HepG2 (cell line): ENCODE results near the gene DHRS13. TPM values are rescaled to one million over a fixed set of nuclear protein-coding genes. Genes with fewer than 3 reads are reported as not detected.
A peak's percentile ranks its signal among the peaks of the same experiment; 100 is the strongest.

Experiments used
- ATAC-seq: fragments of 200-7000 bp; cut with Tn5 transposase; 3 replicates; pipeline ENCODE4 v1.9.1; 2020; ENCODE audit warnings: mild to moderate bottlenecking, moderate library complexity
- BruUV-seq: library from RNA; stranded (reverse); fragments of 400-500 nt; replicated peaks from 2 replicates; lab custom pipeline; 2021; lab: Mats Ljungman, UMichigan
- CTCF ChIA-PET: fragments of 300-600 bp; formaldehyde crosslinking; extraction: SDS; loops from one replicate; lab custom pipeline; 2021; ENCODE audit warnings: low total read pairs, inconsistent platforms, low intra/inter-chr PET ratio; lab: Yijun Ruan, JAX
- POLR2A ChIA-PET: fragments of 350-600 bp; sonication (Branson Sonifier 250); formaldehyde crosslinking; loops from one replicate; lab custom pipeline; 2020; ENCODE audit warnings: antibody characterized with exemption, inconsistent platforms; lab: Yijun Ruan, JAX
- DNase-seq: peaks from one replicate; pipeline ENCODE4 v3.0.0-alpha.2; 2015; ENCODE audit warnings: low spot score
- FAIRE-seq: peaks from 3 replicates; lab custom pipeline; 2011; peaks lifted over from hg19 to GRCh38; lab: Jason Lieb, UNC
- H2AFZ ChIP-seq: one replicate; pipeline ENCODE4 v1.6.1; 2011; ENCODE audit warnings: low read length, inconsistent platforms
- H3K27ac ChIP-seq: fragments of 300-600 bp; 3 replicates; pipeline ENCODE4 v1.8.0; 2011; ENCODE audit warnings: mixed run types, mild to moderate bottlenecking, mixed read lengths, low read length, inconsistent platforms; ENCODE audit not compliant: insufficient read depth; ENCODE audit errors: extremely low read length
- H3K27me3 ChIP-seq, 2 experiments: fragments of 200-600 bp in 1 of 2; 2 replicates in 1 of 2; 3 replicates in 1 of 2; pipeline versions ENCODE4 v1.6.0 to v1.8.0; 2011; ENCODE audit warnings: low read length in 2 of 2, mild to moderate bottlenecking in 2 of 2, moderate library complexity in 2 of 2, inconsistent platforms in 1 of 2; ENCODE audit not compliant: insufficient read depth in 2 of 2, control insufficient read depth in 1 of 2
- H3K36me3 ChIP-seq, 2 experiments: fragments of 200-600 bp in 1 of 2; replicated peaks in 1 of 2; 2 replicates in 1 of 2; 3 replicates in 1 of 2; pipeline versions ENCODE4 v1.5.1 to v1.8.0; 2011; ENCODE audit warnings: low read length in 2 of 2, inconsistent platforms in 1 of 2; ENCODE audit not compliant: insufficient read depth in 2 of 2, control insufficient read depth in 1 of 2
- H3K4me1 ChIP-seq: 2 replicates; pipeline ENCODE4 v1.5.1; 2012; ENCODE audit warnings: low read length, inconsistent platforms; ENCODE audit not compliant: insufficient read depth
- H3K4me2 ChIP-seq: 2 replicates; pipeline ENCODE4 v1.6.0; 2011; ENCODE audit warnings: low read depth, low read length, inconsistent platforms
- H3K4me3 ChIP-seq, 3 experiments: fragments of 200-600 bp in 1 of 3; sonication (generic), shearing (Covaris generic) in 1 of 3; replicated peaks in 1 of 3; 2 replicates each; pipeline ENCODE4 v1.5.1; 2011 to 2016; ENCODE audit warnings: low read length in 3 of 3, inconsistent platforms in 2 of 3, low read depth in 2 of 3, mild to moderate bottlenecking in 2 of 3, control low read depth in 1 of 3, mixed read lengths in 1 of 3; ENCODE audit not compliant: insufficient read depth in 1 of 3
- H3K79me2 ChIP-seq: one replicate; pipeline ENCODE4 v1.6.1; 2011; ENCODE audit warnings: low read length, inconsistent platforms; ENCODE audit not compliant: insufficient read depth
- H3K9ac ChIP-seq: 2 replicates; pipeline ENCODE4 v1.6.0; 2011; ENCODE audit warnings: mild to moderate bottlenecking, low read depth, low read length, inconsistent platforms; ENCODE audit not compliant: insufficient read depth
- H3K9me3 ChIP-seq: 2 replicates; pipeline ENCODE4 v1.5.1; 2012; ENCODE audit warnings: mild to moderate bottlenecking, low read length
- H4K20me1 ChIP-seq: 2 replicates; pipeline ENCODE4 v1.6.0; 2011; ENCODE audit warnings: inconsistent platforms, mild to moderate bottlenecking, low read length, moderate library complexity; ENCODE audit not compliant: insufficient read depth
- ATF6 ChIP-seq: sonication (generic); formaldehyde crosslinking; conservative IDR thresholded peaks from 2 replicates; pipeline ENCODE4 v1.4.0; 2020; ENCODE audit warnings: missing genetic modification reagents
- EZH2 ChIP-seq: conservative IDR thresholded peaks from 2 replicates; pipeline ENCODE4 v1.6.1; 2012; ENCODE audit warnings: mild to moderate bottlenecking, low read depth, low read length, moderate library complexity
- FOXC1 ChIP-seq: sonication (generic); formaldehyde crosslinking; IDR thresholded peaks from 2 replicates; pipeline ENCODE4 v1.8.0; 2022; ENCODE audit warnings: mild to moderate bottlenecking, missing genetic modification reagents, borderline replicate concordance
- JUN ChIP-seq: sonication (generic); formaldehyde crosslinking; IDR thresholded peaks from 2 replicates; pipeline ENCODE4 v1.4.0; 2020; ENCODE audit warnings: mild to moderate bottlenecking, missing genetic modification reagents
- MBD4 ChIP-seq: IDR thresholded peaks from 2 replicates; pipeline ENCODE4 v1.6.1; 2012; ENCODE audit warnings: low read length, inconsistent platforms, borderline replicate concordance
- MLLT10 ChIP-seq: sonication (generic); formaldehyde crosslinking; IDR thresholded peaks from 2 replicates; pipeline ENCODE4 v1.4.0; 2020; ENCODE audit warnings: missing genetic modification reagents
- MNT ChIP-seq: fragments of 450-650 bp; IDR thresholded peaks from 2 replicates; pipeline ENCODE4 v1.6.1; 2016
- NR2F2 ChIP-seq: IDR thresholded peaks from 2 replicates; pipeline ENCODE4 v1.6.1; 2012; ENCODE audit warnings: low read depth, inconsistent platforms, borderline replicate concordance
- SIN3B ChIP-seq: fragments of 150-350 bp; IDR thresholded peaks from 2 replicates; pipeline ENCODE4 v1.6.1; 2014; ENCODE audit warnings: low read length
- WIZ ChIP-seq: sonication (generic); formaldehyde crosslinking; IDR thresholded peaks from 2 replicates; pipeline ENCODE4 v1.5.1; 2020; ENCODE audit warnings: mild to moderate bottlenecking, missing genetic modification reagents
- ZBTB38 ChIP-seq: sonication (generic); formaldehyde crosslinking; IDR thresholded peaks from 2 replicates; pipeline ENCODE4 v1.5.1; 2020; ENCODE audit warnings: mild to moderate bottlenecking, missing genetic modification reagents
- ZFAT ChIP-seq: sonication (generic); formaldehyde crosslinking; conservative IDR thresholded peaks from 2 replicates; pipeline ENCODE4 v1.8.1; 2023; ENCODE audit warnings: missing genetic modification reagents, inconsistent platforms
- ZNF121 ChIP-seq: sonication (generic); formaldehyde crosslinking; IDR thresholded peaks from 2 replicates; pipeline ENCODE4 v1.5.0; 2020; ENCODE audit warnings: mild to moderate bottlenecking, missing genetic modification reagents
- ZNF770 ChIP-seq: sonication (generic); formaldehyde crosslinking; IDR thresholded peaks from 2 replicates; pipeline ENCODE4 v1.5.0; 2020; ENCODE audit warnings: mild to moderate bottlenecking, missing genetic modification reagents
- ZNF772 ChIP-seq: sonication (generic); formaldehyde crosslinking; IDR thresholded peaks from 2 replicates; pipeline ENCODE4 v1.5.0; 2020; ENCODE audit warnings: mild to moderate bottlenecking, missing genetic modification reagents
- ZNF883 ChIP-seq: sonication (generic); formaldehyde crosslinking; IDR thresholded peaks from 2 replicates; pipeline ENCODE4 v1.5.1; 2020; ENCODE audit warnings: mild to moderate bottlenecking, missing genetic modification reagents; ENCODE audit errors: not compliant biosample characterization
- WGBS: methylation state at CpG from one replicate; pipeline ENCODE4 v1.1.6; 2017; ENCODE audit warnings: low lambda C conversion rate; 5-methylcytosine and 5-hydroxymethylcytosine counted together
- in situ Hi-C: cut with HindIII; loops from 2 replicates; pipeline ENCODE4 v1.10.0; 2017; ENCODE audit warnings: low pct_unique_long_range_greater_than_20kb; ENCODE audit not compliant: extremely low pct_ligation_motif_present
- intact Hi-C: fragments of 100-400 bp; cut with micrococcal nuclease; formaldehyde crosslinking; loops from one replicate; pipeline ENCODE4 v1.10.0; 2022; ENCODE audit not compliant: unreplicated experiment
- polyA plus RNA-seq, 8 experiments: library from polyadenylated mRNA; depleted of rRNA in 3 of 8; stranded (reverse) in 7 of 8; unstranded in 1 of 8; fragments of >200 nt; fragmentation: Illumina TruSeq in 4 of 8; extraction: Trizol in 4 of 8; gene quantifications; 2 replicates each; pipeline versions ENCODE4 v1.2.1 to v1.2.3, GENCODE V29; 2011 to 2016; ENCODE audit warnings: low read depth in 4 of 8, missing spikeins in 1 of 8, mixed read lengths in 1 of 8; ENCODE audit not compliant: insufficient read depth in 1 of 8
- total RNA-seq, 5 experiments: library from RNA; depleted of rRNA; stranded (reverse); fragments of >200 nt; fragmentation: Illumina TruSeq; extraction: Trizol; gene quantifications; 2 replicates each; pipeline ENCODE4 v1.2.3, GENCODE V29; 2016; ENCODE audit warnings: low read depth in 1 of 5

DHRS13 gene
- total and polyA plus RNA-seq, 2 of the 13 experiments (the other 11 are each of a cell fraction or from before 2014, with no cell fraction given), result 11.8 to 12.6 TPM

- H3K4me3 ChIP-seq, result no peak overlapping the region
- CTCF ChIA-PET, result no interaction called here
- FAIRE-seq (no peak), ATAC-seq (no peak), DNase-seq (no peak)
- no TSS peak for BruUV-seq
- H3K4me2 ChIP-seq, result no peak overlapping the region
- peak overlapping the region; percentile 13 for H3K27ac ChIP-seq
- WGBS, result 93% methylated on average over 8 of the region's 8 CpGs
- H4K20me1 ChIP-seq, result peaks cover 9% of the 10 kb centered on the region; the same call in 1 of the 2 replicates
- H2AFZ ChIP-seq, result no peak overlapping the region
- POLR2A ChIA-PET, result no interaction called here
- in situ Hi-C loops, result loop anchor here (5.0 kb wide), 1 partner anchor 33 kb away; no protein-coding TSS in a partner anchor
- H3K9me3 ChIP-seq, result no peaks in the 10 kb centered on the region
- peak; percentile 81 for TF ChIP-seq ZNF121 (CRISPR knock-in tag)
- no peak for TF ChIP-seq SIN3B
- TF ChIP-seq ZNF772 (CRISPR knock-in tag), result no peak
- no peak for TF ChIP-seq MNT
- no peak for TF ChIP-seq ZNF883
- TF ChIP-seq MLLT10 (CRISPR knock-in tag), result no peak
- no peak for TF ChIP-seq ZBTB38
- TF ChIP-seq EZH2, result no peak
- TF ChIP-seq MBD4, result no peak
- no peak for TF ChIP-seq FOXC1 (CRISPR knock-in tag)
- TF ChIP-seq ZNF770 (CRISPR knock-in tag), result 0 out of 2 replicates have a peak, but pooled peaks have one; percentile 11
- no peak for TF ChIP-seq ZFAT (CRISPR knock-in tag)
- TF ChIP-seq WIZ, result no peak
- no peak for TF ChIP-seq NR2F2
- no peak for TF ChIP-seq ATF6 (CRISPR knock-in tag)
- TF ChIP-seq JUN (CRISPR knock-in tag), result no peak
- TF ChIP-seq, all 625 proteins: peak for 2
- peaks cover 5 to 18% of the 10 kb centered on the region in 2 experiments; a peak in 4 of 5 replicates for H3K36me3 ChIP-seq
- H3K9ac ChIP-seq, result no peak overlapping the region
- intact Hi-C loops, result no loop called here
- no peaks in the 10 kb centered on the region; a peak in 1 of 5 replicates for H3K27me3 ChIP-seq
- peaks cover 44% of the 10 kb centered on the region for H3K4me1 ChIP-seq
- peaks cover 97% of the 10 kb centered on the region for H3K79me2 ChIP-seq
These were observed 42.2 kb upstream of the DHRS13 start for GRCh38 chr17:28944862-28945741.
